NCI-H1694 treated with DMSO at 0.1 percent for 48 hours (cell line): Measurements from ENCODE around the gene KRTAP2-1.
"Not testable (repeated sequence)": the region's sequence is repeated elsewhere in the genome, so short reads cannot be mapped to it uniquely, and the experiment has no call there.

Source experiments
- DNase-seq: peaks from one replicate; lab custom pipeline; 2025; lab: John Stamatoyannopoulos, UW

KRTAP2-1 gene

DNA sequence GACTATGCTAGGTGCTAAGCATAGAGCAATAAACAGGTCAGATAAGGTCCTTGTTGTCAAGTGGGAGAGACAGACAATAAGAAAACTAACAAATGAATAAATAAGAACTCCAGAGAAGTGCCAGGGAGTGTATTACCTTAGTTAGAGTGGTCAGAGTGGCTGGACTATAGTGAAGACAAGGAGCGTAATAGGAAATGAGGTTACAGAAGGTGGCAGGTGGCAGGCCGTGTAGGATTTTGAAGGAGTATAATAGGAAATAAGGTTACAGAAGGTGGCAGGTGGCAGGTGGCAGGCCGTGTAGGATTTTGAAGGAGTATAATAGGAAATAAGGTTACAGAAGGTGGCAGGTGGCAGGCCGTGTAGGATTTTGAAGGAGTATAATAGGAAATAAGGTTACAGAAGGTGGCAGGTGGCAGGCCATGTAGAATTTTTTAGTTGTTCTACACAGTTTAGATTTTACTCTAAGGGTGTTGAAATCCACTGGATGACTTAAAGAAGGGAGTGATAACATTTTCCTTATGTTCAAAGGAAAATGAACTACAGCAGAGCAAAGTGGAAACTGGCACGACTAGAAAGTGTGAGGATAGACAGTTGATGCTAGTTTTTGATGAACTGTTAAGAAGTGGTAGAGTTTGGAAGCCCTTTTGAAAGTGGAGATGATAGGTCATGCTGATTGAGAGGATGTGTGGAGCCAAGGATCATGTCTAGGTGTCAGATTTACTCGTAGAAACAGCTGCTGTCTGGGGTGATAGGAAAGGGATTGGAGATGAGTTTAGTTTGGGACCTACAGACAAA lies 34.6 kb downstream of the KRTAP2-1 start:
- DNase-seq, result no peak

DNA sequence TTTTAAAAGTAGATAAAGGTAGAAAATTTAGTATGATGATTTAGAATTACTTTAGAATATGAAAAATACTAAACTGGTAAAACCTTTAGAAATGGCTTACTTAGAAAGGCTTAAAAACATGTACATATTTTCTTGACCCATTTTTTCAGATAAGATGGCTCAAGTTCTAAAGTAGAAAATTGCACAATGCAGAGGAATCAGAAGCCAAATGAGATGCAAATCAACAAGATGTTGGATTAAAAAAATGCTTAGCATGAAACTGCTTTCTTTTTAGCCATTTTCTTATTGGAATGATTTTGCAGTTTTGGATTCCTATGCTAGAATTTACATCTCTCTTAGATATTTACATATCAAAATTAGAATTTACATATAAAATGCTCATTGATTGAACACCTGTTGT lies 36.7 kb downstream of the KRTAP2-1 start:
- DNase-seq, result no peak

DNA sequence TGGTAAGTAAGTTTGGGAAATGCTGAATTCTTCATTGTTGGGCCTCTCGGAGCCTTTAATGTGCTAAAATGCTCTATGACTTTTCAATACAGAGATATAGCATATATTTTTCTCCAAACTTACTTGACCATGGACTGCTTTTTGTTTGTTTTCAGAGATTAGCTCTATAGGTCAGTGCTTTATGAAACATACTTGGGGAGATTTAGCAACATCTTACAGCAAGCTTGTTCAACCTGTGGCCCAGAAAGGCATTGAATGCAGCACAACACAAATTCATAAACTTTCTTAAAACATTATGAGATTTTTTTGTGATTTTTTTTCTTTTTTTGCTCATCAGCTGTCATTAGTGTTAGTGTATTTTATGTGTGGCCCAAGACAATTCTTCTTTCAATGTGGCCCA lies 37.2 kb downstream of the KRTAP2-1 start:
- no peak for DNase-seq

DNA sequence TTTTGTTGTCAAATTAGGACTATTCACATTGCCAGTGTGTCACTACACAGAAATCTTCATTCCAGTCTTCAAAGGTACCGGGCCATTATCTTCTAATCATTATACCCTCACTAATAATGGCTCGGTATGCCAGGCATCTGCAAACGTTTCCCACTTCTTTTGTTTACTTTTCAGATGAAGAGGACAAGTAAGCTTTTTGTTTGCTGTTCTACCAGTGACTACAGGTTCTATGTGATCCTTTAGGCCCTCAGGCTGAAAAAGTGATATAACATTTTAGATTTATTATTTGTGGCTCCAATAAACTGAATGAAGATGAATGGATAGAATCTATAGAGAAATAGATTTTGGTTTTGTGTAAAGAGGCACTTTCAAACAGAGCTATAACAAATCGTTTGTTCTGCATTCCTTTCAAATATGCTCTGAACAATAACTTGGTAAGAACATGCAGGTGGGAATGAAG lies 37.8 kb downstream of the KRTAP2-1 start:
- DNase-seq, result no peak

DNA sequence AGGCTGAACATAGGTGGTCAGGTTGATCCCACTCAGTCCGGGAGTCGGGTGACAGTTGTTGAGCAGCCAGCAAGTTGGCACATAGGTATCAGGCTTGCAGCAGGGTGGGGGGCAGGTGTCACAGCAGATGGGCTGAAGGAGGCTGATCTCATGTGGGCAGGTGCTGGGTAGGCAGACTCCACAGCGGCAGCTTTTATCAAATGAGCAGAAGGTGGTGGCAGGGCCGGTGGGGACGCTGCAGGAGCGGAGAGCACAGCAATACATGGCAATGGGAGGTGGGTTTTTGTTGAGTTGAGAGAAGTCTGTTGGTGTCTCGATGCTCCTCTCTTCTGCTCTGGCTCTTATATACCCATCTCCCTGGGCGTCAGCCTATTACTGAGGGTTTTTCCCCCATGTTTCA lies 38.3 kb downstream of the KRTAP2-1 start, which contains the start of gene KRTAP3-1:
Gene KRTAP3-1 (minus strand): TSS at position 318 of the 400 bp plus-strand sequence. CDS start 54 bp downstream, at position 264.
- DNase-seq, result no peak

DNA sequence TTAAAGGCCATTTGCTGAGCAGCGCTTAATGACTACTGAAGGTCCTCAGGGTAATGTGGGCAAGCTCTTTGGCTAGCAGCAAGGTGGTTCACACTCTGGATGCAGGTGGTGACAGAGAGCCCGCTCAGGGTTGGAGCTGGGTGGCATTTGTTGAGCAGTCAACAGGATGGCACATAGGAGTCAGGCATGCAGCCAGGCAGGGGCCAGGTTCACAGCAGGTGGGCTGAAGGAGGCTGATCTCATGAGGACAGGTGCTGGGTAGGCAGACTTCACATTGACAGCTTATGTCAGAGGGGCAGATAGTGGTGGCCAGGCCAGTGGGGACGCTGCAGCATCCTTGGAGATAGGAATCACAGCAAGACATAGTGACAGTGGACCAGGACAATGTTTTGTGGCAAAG lies 42.7 kb downstream of the KRTAP2-1 start:
- no peak for DNase-seq

DNA sequence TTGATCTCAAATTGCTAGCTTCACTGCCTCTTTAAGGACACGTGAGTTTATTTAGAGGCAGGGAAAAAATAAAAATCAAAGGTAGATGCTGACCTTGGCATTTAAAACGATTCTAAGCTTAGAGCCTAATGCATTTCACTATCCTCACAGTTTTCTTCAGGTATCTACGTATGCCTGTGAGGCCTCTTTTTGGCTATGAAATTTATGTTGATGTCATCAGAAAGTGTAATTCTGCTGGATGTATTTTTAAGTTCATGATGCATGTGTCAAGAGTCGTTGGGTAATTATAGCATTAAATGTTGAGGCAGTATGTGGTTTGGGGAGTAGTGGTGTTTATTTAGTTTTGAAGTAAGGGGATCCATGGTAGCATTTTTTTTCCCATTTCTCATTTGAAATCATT lies 43.2 kb downstream of the KRTAP2-1 start:
- no peak for DNase-seq

DNA sequence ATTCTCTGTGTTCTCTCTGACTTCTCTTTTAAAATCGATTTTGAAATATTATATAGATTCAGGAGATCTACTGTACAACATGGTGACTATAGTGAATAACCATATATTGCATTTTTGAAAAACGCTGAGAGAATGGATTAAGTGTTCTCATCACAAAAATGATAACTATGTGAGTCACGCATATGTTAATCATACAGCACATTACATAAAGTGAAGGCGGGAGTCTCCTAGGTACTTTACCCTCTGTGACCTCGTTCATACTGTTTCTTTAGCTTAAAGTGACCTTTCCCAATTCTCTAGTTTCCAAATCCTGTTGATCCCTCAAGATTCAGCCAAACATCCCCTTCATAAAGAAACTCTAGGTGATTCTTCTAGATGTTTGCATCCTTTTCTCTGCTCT lies 44.3 kb downstream of the KRTAP2-1 start:
- DNase-seq, result no peak

DNA sequence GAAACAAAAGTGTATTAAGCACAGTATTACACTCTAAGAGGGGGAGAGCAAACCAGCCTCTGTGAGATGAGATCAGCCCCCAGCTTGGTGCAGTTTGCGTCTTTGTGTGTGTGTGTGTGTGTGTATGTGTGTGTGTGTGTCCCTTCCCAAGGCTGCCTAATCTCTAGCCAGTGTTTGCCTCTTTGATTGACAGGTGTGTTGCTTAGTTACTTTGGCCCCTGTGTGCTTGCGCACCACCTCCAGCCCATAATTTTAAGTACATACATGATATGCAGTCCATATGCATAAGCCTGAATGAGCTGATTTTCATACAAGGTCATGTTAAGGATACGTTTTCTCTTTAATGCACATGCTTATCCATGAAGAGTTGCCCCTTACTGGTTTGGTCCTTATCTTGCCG lies 45.3 kb downstream of the KRTAP2-1 start:
- DNase-seq, result no peak

DNA sequence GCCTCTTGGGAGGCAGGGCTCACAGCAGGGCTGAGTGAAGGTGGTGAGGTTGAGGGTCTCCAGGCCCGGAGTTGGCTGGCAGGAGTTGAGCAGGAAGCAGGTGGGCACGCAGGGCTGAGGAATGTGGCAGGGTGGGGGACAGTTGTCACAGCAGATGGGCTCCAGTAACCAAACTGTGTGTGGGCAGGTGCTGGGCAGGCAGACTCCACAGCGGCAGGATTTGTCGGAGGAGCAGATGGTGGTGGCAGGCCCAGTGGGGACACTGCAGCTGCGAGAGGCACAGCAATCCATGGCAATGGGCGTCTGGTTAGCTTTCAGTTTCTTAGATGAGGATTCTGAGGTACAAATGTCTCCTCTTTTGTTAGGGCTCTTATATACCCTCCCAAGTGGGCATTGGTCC lies 47.6 kb downstream of the KRTAP2-1 start, which contains the start of gene KRTAP3-2:
Gene KRTAP3-2 (minus strand): TSS at position 344 of the 400 bp plus-strand sequence. CDS start 53 bp downstream, at position 291.
- DNase-seq, result not testable (repeated sequence)

DNA sequence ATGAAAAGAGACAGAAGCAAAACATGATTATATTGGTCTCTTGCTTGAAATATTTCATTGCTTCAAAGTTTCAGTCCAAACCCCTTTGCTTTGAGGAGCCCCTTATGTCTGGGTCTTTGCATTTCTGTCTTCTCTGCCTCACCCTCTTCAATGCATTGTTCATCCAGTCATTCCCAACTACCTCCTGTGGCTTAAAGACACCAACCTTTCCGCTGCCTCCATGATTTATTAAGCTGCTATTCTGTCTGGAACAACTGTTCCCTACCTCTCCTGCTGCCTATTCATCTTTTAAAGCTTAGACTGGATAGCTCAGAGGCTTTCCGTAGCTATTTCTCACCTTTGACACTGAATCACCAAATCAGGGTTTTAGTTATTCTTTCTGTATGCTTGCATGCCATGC lies 49.8 kb downstream of the KRTAP2-1 start:
- DNase-seq, result no peak

DNA sequence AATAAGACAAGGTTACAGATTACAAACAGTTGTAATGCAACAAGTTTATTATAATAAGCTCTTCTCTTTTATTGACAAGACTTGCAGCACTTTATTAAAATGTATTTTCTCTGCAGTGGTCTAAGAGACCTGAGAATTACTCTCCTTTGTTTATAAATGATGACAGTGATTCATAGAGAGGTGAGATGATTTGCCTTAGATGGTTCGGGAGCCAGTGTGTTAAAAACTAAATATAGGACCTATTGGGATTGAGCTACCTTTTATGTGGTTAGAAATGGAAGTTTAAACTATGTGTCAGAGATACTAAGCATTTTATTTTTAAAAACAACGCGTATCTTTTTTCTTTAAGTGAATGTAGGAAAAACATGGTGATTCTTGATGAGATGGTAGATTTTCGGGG lies 50.3 kb downstream of the KRTAP2-1 start:
- DNase-seq, result no peak
